Measurements from ENCODE around the gene SLC2A2. TPM values are rescaled to one million over a fixed set of nuclear protein-coding genes. Genes with fewer than 3 reads are reported as not detected.
"Not testable (repeated sequence)": the region's sequence is repeated elsewhere in the genome, so short reads cannot be mapped to it uniquely, and the experiment has no call there.

Gene SLC2A2
- total RNA-seq, 4 donors from 2014 or later, result not detected

DNA sequence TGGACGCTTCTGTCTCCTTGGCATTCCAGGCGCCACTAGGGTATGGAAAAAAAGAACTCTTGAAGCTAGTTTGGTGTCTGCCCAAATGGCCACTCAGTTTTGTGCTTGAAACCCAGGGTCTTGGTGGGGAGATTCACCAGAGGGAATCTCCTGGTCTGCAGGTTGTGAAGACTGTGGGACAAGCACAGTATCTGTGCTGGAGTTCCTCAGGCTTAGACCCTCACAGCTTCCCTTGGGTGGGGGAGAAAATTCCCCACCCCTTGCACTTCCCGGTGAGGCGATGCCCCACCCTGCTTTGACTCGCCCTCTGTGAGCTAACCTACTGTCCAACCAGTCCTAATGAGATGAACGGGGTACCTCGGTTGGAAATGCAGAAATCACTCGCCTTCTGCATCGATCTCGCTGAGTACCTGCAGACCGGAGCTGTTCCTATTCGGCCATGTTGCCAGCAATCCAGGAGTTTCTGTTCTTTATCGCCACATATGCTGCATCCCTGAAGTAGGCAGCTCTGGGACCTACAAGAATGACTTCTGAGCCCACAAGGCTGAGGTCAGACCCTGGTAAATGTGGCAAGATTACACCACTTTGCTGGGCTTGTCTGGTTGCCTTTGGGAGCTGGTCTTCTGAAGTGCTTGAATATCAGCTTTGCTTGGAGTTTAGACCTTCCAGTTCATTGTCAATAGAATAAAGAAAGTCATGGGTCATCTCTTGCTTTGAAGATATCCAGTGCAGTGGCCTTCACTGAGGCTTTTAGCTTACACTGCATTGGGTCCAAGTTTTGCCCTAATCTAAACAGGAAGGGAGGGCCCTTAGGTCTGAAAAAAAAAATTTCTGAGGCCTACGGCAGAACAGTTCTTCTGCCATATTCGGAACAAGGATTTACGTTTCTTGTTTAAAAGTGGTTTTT, 51.0 kb downstream of the SLC2A2 start:
- H3K27ac ChIP-seq, result no peak overlapping the region
- no peak overlapping the region for H3K4me3 ChIP-seq
- H3K4me1 ChIP-seq, result no peaks in the 10 kb centered on the region
- peaks cover 0 to 16% (median 0%) of the 10 kb centered on the region in 4 donors for H3K27me3 ChIP-seq
- DNase-seq, result no peak
- intact Hi-C loops (cut with DNase I), result no loop called here
- no peaks in the 10 kb centered on the region for H3K36me3 ChIP-seq
- H3K9me3 ChIP-seq, result no peaks in the 10 kb centered on the region
- 82 to 95% methylated on average over 7 to 16 of the region's 16 CpGs for WGBS, 2 donors
- TF ChIP-seq CTCF (IDR thresholded peaks at IDR 0.05) (no peak), POLR2A (IDR thresholded peaks at IDR 0.05) (no peak)

- Histone ChIP-seq H3K27me3 (peaks cover 0 to 16% (median 0%) of the 10 kb centered on the region in 4 donors), H3K36me3 (no peaks in the 10 kb centered on the region), H3K4me3 (no peak overlapping the region), H3K9me3 (no peaks in the 10 kb centered on the region), H3K27ac (no peak overlapping the region), H3K4me1 (no peaks in the 10 kb centered on the region)
- TF ChIP-seq CTCF (IDR thresholded peaks at IDR 0.05) (no peak), POLR2A (IDR thresholded peaks at IDR 0.05) (no peak)
- WGBS, 2 donors, result 59% methylated on average over 8 of the region's 9 CpGs; no CpG with 5 or more reads in 1 of the 2 donors
- DNase-seq, result no peak
- intact Hi-C loops (cut with DNase I), result no loop called here
Observed at GRCh38 chr3:170974872-170975271, 51.6 kb downstream of the SLC2A2 start.

DNA sequence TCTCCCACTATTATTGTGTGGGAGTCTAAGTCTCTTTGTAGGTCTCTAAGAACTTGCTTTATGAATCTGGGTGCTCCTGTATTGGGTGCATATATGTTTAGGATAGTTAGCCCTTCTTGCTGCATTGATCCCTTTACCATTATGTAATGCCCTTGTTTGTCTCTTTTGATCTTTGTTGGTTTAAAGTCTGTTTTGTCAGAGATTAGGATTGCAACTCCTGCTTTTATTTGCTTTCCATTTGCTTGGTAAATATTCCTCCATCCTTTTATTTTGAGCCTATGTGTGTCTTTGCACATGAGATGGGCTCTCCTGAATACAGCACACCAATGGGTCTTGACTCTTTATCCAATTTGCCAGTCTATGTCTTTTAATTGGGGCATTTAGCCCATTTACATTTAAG, 53.6 kb downstream of the SLC2A2 start:
- H3K36me3 ChIP-seq; H3K27ac ChIP-seq; intact Hi-C loops (cut with DNase I); H3K4me1 ChIP-seq; DNase-seq; H3K9me3 ChIP-seq; H3K4me3 ChIP-seq: not testable (repeated sequence)
- H3K27me3 ChIP-seq, result peaks cover 0 to 16% (median 0%) of the 10 kb centered on the region in 4 donors

- no peaks in the 10 kb centered on the region for H3K9me3 ChIP-seq
- H3K4me3 ChIP-seq, result no peak overlapping the region
- TF ChIP-seq POLR2A (IDR thresholded peaks at IDR 0.05), result no peak
- 64 to 67% methylated on average over 1 of the region's 1 CpG for WGBS, 2 donors
- H3K27ac ChIP-seq, result no peak overlapping the region
- no peaks in the 10 kb centered on the region for H3K27me3 ChIP-seq
- no peaks in the 10 kb centered on the region for H3K4me1 ChIP-seq
- intact Hi-C loops (cut with DNase I), result loop anchor here (10.0 kb wide), 1 partner anchor 598 kb away; no protein-coding TSS in a partner anchor
- no peaks in the 10 kb centered on the region for H3K36me3 ChIP-seq
- DNase-seq, result no peak
Observed at GRCh38 chr3:170967126-170967525, 59.4 kb downstream of the SLC2A2 start.

DNA sequence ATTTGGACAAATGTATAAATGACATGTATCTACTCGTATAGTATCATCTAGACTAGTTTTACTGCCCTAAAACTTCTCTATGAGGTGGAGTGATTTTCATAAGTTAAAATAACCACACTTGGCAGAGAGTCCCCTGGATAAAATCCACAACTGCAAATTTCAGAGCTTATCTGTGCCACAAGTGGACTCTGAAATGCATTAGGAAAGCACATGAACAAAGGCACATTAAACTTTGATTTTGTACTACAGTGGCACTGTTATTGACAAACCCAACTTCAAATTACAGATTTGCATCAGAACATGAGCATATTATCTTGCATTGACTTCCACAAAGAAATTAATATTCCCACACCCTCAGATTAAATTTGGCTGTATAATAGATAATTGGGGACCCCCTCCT, 60.0 kb downstream of the SLC2A2 start:
- H3K36me3 ChIP-seq, result no peaks in the 10 kb centered on the region
- TF ChIP-seq POLR2A (IDR thresholded peaks at IDR 0.05), result no peak
- no peak for TF ChIP-seq CTCF (IDR thresholded peaks at IDR 0.05)
- H3K27ac ChIP-seq, result no peak overlapping the region
- H3K4me1 ChIP-seq, result no peaks in the 10 kb centered on the region
- H3K27me3 ChIP-seq, result no peaks in the 10 kb centered on the region
- WGBS, 2 donors, result 38 to 55% methylated on average over 1 of the region's 1 CpG
- no peaks in the 10 kb centered on the region for H3K9me3 ChIP-seq
- no peak overlapping the region for H3K4me3 ChIP-seq
- DNase-seq, result no peak
- intact Hi-C loops (cut with DNase I), result loop anchor here (10.0 kb wide), 1 partner anchor 598 kb away; no protein-coding TSS in a partner anchor

DNA sequence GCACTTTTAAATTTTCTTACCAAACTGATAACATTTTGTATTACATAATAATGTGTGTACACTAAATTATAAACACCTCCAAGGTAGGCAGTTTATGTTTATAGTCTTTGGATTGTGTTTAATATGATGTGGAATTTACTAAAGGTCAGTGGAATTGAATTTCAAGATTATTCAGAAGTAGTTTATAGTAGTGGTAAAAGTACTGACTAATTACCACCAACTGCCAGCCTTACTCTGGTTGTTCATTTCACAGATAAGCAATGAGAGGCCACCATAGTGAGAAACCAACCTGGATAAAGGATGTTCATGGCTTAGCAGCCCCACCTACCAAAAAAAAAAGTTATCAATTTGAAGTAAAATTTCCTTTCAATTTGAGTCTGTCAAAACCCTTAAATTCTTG, 64.1 kb downstream of the SLC2A2 start:
- intact Hi-C loops (cut with DNase I), result loop anchor here (10.0 kb wide), 1 partner anchor 602 kb away; no protein-coding TSS in a partner anchor

More for the DNA sequence above, 64.1 kb downstream of the SLC2A2 start:
- Histone ChIP-seq H3K4me1 (no peaks in the 10 kb centered on the region), H3K9me3 (no peaks in the 10 kb centered on the region), H3K27ac (no peak overlapping the region), H3K4me3 (no peak overlapping the region), H3K27me3 (no peaks in the 10 kb centered on the region), H3K36me3 (no peaks in the 10 kb centered on the region)
- TF ChIP-seq CTCF (IDR thresholded peaks at IDR 0.05), result no peak
- no peak for TF ChIP-seq POLR2A (IDR thresholded peaks at IDR 0.05)
- DNase-seq, result no peak
